NOMO-1 (cell line): ENCODE measurements around the gene CIP2A.

ENCODE experiments used
- DNase-seq, 2 experiments: peaks; one replicate each; lab custom pipeline; 2025; ENCODE audit not compliant: unreplicated experiment in 2 of 2; lab: John Stamatoyannopoulos, UW

Gene CIP2A

DNA sequence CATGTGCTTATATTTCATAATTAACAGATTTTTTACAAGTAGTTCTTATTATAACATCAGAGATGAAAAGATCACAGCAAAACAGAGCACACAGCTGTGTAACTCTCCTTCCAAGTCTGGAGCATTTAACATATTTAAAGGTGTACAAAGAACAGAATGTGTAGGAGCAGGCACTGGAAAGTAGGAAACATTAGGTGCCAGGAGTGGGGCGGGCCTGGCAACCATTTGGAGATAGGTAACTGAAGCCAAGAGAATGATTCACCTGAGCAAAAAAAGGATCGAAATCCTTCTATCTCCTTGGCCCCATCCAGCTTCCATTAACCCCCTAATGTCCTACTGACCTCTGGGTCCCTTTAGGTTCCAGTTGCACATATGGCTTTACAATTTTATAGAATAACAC lies 76.6 kb downstream of the CIP2A start:
- DNase-seq, result no peak

DNA sequence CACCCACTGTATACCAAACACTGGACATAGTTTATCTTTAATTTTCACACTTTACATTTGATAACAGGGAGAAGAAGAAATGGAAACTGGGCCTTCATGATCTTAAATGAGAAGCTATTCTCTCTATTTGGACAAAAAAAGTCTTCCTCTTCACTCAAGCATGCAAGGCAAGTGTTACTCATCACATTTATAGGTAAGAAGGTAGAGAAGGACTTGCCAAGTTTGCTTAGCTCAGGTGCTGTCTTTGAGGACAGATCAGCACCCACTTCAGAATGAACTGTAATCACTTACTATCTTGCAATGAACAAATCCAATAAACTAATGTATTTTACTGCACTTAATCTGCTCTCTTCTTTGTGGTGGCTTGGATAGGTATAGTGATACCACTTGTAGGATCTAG lies 77.7 kb downstream of the CIP2A start:
- DNase-seq, result no peak

DNA sequence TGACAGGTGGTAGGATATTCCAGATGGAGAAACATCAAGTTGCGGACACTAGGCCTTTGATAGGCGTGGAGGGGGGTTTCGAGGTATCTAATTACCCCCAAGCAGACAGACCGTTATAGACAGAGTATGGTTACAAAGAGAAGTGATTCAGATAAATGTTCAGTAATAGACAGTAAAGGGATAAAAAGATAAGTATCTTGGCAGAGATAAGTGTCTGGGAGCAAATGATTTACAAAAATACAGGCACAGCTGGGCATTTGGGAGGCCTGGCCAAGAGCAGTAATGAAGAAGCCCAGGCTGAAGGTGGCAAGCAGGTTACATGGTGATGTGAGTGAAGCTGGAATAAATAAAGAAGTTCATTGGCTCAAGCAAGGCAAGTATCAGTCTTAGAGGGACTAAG lies 78.2 kb downstream of the CIP2A start:
- DNase-seq, result no peak

DNA sequence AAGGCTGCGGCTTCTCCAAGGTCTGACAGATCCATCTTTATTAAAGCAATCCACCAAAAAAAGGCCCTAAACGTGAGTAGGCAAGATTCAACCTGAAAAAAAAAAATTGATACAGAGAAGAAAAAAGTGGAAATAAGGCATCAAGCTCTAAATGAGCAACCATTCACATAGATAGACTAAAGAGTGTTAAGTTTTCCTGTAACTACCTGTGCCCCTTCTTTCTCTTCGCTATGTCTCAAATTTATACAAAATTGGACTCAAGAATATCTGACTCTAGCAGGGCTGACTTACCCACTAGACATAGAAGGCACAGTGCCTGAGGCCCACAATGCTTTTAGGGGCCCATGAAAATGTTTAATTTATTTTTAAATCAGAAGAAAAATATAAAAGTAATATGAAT lies 78.7 kb downstream of the CIP2A start, which contains the start of gene MYH15:
Gene MYH15, minus strand, starts transcription at position 101 of the 400 bp plus-strand sequence. Its CDS starts 66 bp downstream, at position 35.
- DNase-seq, result no peak

DNA sequence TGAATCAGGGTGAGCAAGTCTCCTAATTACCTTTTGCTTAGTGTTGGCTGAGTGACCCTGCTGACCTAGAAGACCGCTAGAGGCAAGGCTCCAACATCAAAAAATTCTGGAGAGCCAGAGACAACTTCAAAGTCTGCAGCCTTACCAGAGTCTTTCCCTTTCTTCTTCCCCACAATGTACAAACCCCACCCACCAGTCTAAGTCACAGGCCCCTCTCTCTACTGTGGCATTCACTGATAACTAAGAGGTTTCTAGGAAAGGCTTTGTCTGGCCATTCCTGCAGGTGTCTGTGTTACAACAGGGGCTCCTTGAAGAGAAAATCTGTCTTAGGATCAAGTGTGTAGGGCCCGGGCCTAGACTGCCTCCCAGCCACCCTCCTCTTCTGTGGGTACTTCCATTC lies 79.4 kb downstream of the CIP2A start:
- DNase-seq, result no peak

DNA sequence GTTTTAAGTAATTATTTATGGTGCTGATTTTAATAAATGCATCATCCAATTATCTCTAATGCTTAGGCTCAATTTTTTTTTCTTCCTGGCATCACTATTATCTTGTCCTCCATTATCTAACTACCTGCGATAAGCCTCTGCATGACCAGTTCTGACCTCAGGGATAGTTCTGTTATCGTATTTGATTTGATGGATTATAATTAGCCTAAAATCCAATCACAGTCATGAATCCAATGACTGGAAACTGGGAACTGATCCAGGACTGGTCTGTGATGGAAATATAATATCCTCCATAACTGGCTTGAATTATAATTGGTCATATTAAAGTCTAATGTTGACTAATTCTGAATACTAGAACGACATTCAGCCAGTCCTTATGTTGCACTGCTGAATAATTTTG lies 80.0 kb downstream of the CIP2A start:
- DNase-seq, result no peak

DNA sequence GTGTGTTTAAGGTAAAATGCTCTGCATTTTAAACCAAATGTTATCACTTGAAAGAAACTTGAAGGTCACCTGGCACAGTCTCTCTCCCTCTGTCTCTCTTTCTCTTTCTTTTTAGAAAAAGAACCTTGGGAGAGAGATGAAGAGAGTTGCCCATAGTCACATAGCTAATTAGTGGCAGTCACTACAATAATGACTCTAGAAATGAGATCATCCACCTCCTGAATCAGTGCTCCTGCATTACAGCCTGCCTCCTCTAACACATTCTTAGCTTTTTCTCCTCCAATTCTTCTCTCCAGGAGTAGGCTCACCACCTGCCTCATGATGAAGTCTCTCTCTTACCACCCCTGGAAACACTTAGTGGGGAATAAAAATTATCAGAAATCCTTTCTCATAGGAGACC lies 81.3 kb downstream of the CIP2A start:
- no peak for DNase-seq

DNA sequence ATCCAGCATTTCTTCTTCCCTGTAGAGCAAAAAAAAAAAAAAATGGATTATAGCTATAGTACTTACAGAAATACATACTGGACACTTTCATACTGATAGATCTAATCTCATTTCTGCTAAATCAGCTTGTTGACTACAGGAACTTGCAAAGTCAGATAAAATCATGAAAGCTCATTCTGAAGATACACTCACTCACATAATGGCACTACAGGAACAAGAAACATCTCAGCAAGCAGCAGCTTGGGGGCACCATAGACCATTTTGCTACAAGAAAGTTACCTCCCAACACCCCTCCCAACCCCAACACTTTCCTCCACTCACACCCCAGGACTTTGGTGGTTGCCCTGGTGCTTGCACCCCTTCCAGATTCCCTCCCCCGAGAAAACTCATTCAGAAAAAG lies 83.4 kb downstream of the CIP2A start:
- no peak for DNase-seq

DNA sequence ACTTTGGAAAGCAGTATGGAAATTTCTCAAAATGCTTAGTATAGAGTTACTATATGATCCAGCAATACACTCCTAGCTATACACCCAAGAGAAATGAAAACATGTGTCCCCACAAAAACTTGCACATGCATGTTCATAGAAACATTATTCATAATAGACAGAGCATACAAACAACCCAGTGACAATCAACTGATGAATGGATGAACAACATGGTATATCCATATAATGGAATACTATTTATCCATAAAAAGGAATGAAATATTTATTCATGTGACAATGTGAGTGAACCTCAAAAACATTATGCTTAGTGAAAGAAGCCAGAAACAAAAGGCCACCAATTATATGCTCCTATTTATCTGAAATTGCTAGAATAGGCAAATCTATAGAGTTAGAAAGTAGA lies 85.5 kb downstream of the CIP2A start:
- DNase-seq, result no peak

DNA sequence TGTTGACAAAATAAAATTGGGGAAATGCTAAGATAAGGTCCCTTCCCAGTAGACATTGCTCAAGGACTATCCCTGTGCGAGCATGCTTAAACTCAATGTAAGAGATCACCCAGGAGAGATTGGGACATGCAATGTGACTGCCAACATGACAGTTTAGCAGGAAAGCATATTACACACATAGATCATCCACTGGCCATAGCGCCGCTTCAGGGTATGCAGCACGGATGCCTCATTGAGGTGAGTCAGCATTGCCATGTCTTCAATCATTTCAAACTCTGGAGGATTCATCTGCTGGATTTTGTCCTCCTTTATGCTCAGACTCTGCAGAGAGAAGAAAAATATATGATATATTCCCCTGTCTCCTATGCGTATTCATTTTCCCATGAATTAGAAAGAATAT lies 87.7 kb downstream of the CIP2A start:
- no peak for DNase-seq

DNA sequence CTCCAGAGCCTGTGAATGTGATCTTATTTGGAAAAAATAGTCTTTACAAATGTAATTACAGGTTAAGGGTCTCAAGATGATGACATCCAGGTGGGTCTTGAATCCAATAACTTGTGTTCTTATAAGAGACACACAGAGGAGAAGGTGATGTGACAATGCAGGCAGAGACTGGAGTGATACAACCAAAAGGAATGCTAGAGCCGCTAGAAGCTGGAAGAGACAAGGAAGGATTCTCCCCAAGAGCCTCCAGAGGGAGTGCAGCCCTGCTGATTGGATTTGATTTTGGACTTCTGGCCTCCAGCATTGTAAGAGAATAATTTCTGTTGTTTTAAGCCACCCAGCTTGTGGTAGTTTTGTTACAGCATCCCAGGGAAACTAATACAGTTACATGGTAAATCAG lies 88.5 kb downstream of the CIP2A start:
- no peak for DNase-seq
